Hematopoietic multipotent progenitor cell treated with erythropoietin and hydrocortisone succinate and interleukin-3 and kit ligand, for 4 days (in vitro differentiated cells): ENCODE data around the gene SBF1.
A peak's percentile ranks its signal among the peaks of the same experiment; 100 is the strongest.
"Not testable (repeated sequence)": the region's sequence is repeated elsewhere in the genome, so short reads cannot be mapped to it uniquely, and the experiment has no call there.

Experiments
- DNase-seq: peaks from one replicate; pipeline ENCODE4 v3.0.0-alpha.2; 2015

Gene SBF1

GRCh38 chr22:50422046-50422445 lies 52.8 kb downstream of the SBF1 start:
- no peak for DNase-seq

- no peak for DNase-seq
Observed at GRCh38 chr22:50420581-50420980, 54.3 kb downstream of the SBF1 start.

GRCh38 chr22:50420015-50420414 lies 54.8 kb downstream of the SBF1 start:
- no peak for DNase-seq

DNA sequence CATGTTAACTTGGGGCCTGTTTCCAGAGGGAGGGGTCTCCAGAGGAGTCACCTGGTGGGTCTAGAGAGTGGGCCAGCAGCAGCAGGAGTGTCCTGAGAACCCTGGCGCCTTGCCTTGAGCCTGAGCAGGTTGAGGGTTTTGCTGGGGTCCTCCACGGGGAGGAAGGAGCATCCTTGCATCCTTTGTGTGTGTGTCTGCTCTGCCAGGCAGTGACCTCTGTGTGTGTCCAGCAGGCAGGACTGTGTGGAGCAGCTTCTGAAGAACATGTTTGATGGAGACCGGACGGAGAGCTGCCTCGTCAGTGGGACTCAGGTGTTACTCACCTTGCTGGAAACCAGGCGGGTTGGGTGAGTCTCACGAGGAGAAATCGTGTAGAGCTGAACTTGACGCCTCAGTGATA lies 55.7 kb downstream of the SBF1 start:
- DNase-seq: no peak

DNA sequence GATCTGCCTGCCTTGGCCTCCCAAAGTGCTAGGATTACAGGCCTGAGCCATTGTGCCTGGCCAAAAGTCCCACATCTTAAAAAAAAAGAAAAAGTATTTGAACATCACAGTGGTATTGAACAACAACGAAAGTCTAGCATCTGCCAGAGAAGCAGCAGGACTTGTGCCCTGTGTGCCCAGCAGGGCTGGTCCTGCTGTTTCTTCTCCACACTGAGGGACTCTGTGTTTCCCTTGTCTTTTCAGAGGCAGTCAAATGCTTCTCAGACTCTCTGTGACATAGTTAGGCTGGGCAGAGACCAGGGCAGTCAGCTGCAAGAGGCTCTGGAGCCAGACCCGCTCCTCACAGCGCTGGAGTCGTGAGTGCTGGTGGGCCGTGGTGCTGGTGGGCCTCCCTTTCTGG lies 56.2 kb downstream of the SBF1 start:
- DNase-seq: no peak

DNA sequence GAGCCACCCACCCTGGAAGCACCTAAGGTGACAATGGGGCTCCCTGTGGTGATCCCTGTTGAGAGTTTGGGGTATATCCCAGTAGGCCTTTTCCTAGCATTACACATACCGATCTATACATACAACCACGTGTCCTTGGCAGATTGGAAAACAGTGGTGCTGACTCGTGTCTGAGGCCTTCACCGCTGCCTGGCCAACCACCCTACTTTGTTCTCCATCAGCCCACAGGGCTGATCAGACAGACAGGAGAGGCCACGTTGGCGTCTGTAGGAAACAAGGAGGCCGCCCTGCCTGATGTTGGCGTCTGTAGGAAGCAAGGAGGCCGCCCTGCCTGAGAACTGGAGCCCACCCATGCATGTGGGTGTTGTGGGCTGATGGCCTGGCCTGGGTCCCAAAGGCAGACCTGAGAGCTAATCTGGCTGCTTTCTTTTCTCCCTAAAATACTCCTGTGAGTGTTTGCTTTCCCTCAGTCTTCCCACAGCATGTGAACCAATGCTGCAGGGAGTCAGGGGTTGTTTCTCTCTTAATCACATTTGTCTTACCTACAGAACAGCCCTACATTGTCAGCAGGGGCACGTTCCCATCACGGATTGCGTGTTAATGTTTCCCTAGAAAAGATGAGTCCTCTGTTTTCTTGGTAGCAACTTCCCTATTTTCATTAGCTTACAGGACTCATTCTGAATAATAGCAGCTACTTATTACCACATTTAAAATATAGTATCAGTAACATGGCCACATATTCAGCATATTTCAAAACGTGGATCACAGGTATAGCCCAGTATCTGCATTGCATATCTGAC lies 57.2 kb downstream of the SBF1 start:
- no peak for DNase-seq

GRCh38 chr22:50416996-50417395 lies 57.8 kb downstream of the SBF1 start:
- DNase-seq: no peak

GRCh38 chr22:50415426-50415825 lies 59.4 kb downstream of the SBF1 start:
- no peak for DNase-seq

DNA sequence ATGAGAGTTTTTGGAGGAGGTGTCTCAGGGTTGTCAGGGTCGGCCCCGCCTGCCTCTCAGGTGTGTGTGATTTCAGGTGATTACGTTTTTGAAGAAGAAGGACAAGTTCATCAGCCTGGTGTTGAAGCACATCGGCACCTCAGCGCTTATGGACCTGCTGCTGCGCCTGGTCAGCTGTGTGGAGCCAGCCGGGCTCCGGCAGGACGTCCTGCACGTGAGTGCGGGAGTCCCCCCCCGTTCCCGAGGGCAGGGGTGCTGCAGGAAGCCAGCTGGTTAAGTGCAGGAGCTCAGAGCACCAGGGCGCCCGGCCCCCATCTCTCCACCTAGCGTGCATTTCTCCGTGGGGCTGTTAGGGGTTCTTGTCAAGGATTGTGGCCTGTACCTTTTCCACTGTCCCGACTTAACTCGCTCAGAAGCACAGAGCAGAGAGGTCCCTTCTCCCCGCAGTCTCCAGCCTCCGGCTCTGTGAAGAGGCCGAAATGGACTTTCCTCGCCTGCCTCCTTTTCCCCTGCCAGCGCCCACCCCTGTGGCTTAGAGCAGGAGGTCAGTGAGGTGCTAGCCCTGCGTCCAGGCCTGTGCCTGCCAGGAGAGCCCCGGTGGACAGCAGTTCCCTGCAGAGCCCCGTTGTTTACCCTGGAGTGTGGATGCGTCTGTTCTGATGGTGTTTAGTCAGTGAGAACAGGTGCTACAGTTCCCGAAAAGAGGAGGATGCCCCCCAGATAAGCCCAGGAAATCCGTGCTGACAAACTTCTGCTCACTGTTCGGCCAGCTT lies 60.2 kb downstream of the SBF1 start:
- no peak for DNase-seq

DNA sequence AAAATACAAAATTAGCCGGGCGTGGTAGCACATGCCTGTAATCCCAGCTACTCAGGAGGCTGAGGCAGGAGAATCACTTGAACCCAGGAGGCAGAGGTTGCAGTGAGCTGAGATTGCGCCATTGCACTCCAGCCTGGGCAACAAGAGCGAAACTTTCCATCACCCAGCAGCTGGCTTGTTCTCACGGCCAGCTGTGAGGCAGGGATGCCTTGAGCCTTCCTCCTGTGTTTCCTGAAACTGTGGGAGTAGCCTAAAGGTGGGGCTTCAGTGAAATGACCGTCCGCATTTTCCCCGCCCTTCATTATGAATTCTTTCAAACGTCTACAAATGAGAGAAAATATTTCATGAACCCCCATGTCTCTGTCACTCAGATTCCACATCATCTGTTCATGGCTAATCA lies 65.9 kb downstream of the SBF1 start:
- DNase-seq: not testable (repeated sequence)

DNA sequence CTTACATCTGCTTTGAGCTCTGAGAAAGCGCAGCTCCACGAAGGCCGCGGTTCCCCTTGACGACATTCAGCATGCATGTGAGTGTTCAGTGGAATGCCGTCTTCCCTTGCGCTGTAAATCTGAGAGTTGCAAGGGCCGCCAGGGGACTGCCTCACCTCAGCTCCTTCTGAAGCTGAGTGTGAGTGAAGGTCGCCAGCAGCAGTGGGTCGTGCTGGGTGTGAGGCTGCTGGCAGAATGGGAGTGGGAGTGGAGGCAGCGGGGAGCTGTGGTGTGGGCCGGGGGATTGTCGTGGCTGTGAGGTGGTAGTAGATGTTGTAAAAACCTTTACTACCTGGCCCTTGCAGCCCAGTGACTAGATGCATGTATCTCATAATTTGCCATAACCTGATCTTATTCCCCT lies 66.5 kb downstream of the SBF1 start:
- DNase-seq: no peak

DNA sequence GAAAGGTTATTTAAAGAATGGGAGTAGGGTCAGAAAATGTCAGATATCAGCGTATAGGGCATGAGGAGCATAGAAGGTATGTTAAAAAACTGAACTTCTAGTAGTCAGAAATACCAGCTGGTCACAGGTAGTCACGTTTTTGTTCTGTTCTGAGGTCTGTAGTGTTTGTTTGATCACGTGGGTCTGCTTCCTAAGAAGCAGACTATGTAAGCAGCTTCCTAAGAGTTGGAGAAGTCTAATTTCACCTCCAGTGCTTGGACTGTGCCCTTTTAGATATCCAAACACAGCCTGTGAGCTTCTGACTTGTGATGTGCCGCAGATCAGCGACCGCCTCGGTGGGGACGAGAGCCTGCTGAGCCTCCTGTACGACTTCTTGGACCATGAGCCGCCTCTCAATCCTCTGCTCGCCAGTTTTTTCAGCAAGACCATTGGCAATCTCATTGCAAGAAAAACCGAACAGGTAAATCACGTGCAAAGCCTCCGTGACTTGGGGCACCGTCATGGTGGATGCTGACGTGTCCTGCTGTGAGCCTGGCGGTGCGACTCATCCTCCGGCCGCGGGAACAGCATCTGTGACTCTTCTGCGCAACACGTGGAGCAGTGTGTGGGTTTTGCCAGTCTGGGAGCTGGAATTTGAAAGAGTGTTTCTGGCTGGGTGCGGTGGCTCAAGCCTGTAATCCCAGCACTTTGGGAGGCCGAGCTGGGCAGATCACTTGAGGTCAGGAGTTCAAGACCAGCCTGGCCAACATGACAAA lies 68.2 kb downstream of the SBF1 start:
- no peak for DNase-seq

GRCh38 chr22:50403701-50404101 lies 71.1 kb downstream of the SBF1 start:
- DNase-seq: peak; percentile 88

- no peak for DNase-seq
Observed at GRCh38 chr22:50401907-50402306, 72.9 kb downstream of the SBF1 start.

GRCh38 chr22:50400931-50401330 lies 73.9 kb downstream of the SBF1 start:
- no peak for DNase-seq

- DNase-seq: no peak
Observed at GRCh38 chr22:50400406-50400805, 74.4 kb downstream of the SBF1 start.

- DNase-seq: peak; percentile 67
Observed at GRCh38 chr22:50399751-50400331, 75.0 kb downstream of the SBF1 start.

DNA sequence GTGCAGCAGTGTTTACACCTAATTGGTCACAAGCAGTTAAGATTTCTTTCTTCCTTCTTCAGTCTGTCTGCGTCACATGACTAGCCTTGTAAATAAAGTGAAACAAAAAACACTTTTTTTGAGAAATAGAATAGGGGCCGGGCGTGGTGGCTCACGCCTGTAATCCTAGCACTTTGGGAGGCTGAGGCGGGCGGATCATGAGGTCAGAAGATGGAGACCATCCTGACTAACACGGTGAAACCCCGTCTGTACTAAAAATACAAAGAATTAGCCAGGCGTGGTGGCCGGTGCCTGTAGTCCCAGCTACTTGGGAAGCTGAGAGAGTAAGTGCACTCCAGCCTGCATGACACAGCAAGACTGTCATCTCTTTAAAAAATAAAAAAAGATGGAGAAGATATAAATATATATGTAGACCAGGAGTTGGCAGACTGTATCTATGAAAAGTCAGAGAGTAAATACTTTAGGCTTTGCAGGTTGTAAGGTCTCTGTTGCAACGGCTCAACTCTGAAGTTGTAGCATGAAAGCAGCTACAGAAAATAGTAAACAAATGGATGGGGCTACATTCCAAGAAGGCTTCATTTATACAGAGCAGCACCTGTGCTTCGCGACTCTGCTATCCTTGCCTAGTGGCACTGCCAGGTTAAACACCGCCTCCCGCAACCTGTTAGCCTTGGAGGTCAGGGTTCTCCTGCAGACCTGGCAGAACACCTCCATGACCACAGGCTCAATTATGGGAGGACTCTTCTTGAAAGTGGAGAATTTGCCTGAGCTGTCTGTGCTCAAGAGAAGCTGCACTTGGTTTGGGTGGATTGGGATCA lies 75.8 kb downstream of the SBF1 start:
- peak; percentile 22 for DNase-seq

- DNase-seq: not testable (repeated sequence)
Observed at GRCh38 chr22:50397371-50398060, 77.3 kb downstream of the SBF1 start.

GRCh38 chr22:50396751-50397370 lies 78.0 kb downstream of the SBF1 start:
- no peak for DNase-seq
